AG04450 (cell line): ENCODE results near the gene ADAMTSL1. TPM values are rescaled to one million over a fixed set of nuclear protein-coding genes. Genes with fewer than 3 reads are reported as not detected.

Experiments used
- CTCF ChIA-PET: fragments of 300-600, 350-600 bp; formaldehyde crosslinking; extraction: SDS; loops from one replicate; lab custom pipeline; 2022; ENCODE audit warnings: antibody characterized with exemption, inconsistent platforms; lab: Charles Lee
- POLR2A ChIA-PET: fragments of 350-600 bp; formaldehyde crosslinking; extraction: SDS; loops from one replicate; lab custom pipeline; 2021; ENCODE audit warnings: antibody characterized with exemption, inconsistent platforms; lab: Yijun Ruan, JAX
- DNase-seq: peaks from one replicate; pipeline ENCODE4 v3.0.0-alpha.2; 2011; ENCODE audit warnings: low read depth, low spot score
- H3K27ac ChIP-seq: one replicate; pipeline ENCODE4 v1.5.1; 2012; ENCODE audit warnings: low read depth, low read length, control low read depth
- H3K27me3 ChIP-seq: one replicate; pipeline ENCODE4 v1.6.0; 2012; ENCODE audit warnings: low read length; ENCODE audit not compliant: control insufficient read depth, insufficient read depth
- H3K4me3 ChIP-seq: 2 replicates; pipeline ENCODE4 v1.5.1; 2011; ENCODE audit warnings: mild to moderate bottlenecking, low read depth, low read length, control low read depth
- H3K9me3 ChIP-seq: 2 replicates; pipeline ENCODE4 v1.5.1; 2012; ENCODE audit warnings: low read length; ENCODE audit not compliant: control insufficient read depth, insufficient read depth
- polyA plus RNA-seq: library from polyadenylated mRNA; depleted of rRNA; stranded (reverse); fragments of >200 nt; gene quantifications from 2 replicates; pipeline ENCODE4 v1.2.3, GENCODE V29; 2011
- TF ChIP-seq, protein P1 (sequence below): IDR thresholded peaks from 2 replicates; pipeline ENCODE4 v1.5.1; 2011; ENCODE audit warnings: low read depth, low read length, control low read depth, inconsistent platforms

The ADAMTSL1 gene
- polyA plus RNA-seq, 1 experiment, result 22.2 TPM

DNA sequence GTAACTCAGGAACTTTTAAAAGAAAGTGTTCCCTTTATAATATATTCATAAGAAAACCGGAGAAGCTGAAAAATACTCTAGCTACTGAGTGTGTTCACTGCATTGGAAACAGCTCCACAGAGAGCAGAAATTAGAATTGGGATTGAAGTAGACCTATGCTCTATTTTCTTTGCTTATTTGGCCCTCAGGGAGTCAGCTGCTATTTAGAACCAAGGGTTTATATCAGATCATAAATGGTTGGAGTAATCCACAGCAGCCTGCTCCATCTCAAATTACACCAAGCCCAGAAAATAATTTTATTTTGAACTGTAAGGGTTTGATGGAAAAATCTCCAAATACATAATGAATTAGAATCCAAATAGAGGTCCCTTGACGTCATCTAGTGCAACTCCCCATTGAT is 202.6 kb downstream of the ADAMTSL1 start:
- POLR2A ChIA-PET, result no interaction called here
- CTCF ChIA-PET, result no interaction called here
- Histone ChIP-seq H3K27ac (no peak overlapping the region), H3K27me3 (no peaks in the 10 kb centered on the region), H3K4me3 (no peak overlapping the region), H3K9me3 (no peaks in the 10 kb centered on the region)
- DNase-seq, result no peak
- TF ChIP-seq, protein P1, sequence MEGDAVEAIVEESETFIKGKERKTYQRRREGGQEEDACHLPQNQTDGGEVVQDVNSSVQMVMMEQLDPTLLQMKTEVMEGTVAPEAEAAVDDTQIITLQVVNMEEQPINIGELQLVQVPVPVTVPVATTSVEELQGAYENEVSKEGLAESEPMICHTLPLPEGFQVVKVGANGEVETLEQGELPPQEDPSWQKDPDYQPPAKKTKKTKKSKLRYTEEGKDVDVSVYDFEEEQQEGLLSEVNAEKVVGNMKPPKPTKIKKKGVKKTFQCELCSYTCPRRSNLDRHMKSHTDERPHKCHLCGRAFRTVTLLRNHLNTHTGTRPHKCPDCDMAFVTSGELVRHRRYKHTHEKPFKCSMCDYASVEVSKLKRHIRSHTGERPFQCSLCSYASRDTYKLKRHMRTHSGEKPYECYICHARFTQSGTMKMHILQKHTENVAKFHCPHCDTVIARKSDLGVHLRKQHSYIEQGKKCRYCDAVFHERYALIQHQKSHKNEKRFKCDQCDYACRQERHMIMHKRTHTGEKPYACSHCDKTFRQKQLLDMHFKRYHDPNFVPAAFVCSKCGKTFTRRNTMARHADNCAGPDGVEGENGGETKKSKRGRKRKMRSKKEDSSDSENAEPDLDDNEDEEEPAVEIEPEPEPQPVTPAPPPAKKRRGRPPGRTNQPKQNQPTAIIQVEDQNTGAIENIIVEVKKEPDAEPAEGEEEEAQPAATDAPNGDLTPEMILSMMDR, result no peak

DNA sequence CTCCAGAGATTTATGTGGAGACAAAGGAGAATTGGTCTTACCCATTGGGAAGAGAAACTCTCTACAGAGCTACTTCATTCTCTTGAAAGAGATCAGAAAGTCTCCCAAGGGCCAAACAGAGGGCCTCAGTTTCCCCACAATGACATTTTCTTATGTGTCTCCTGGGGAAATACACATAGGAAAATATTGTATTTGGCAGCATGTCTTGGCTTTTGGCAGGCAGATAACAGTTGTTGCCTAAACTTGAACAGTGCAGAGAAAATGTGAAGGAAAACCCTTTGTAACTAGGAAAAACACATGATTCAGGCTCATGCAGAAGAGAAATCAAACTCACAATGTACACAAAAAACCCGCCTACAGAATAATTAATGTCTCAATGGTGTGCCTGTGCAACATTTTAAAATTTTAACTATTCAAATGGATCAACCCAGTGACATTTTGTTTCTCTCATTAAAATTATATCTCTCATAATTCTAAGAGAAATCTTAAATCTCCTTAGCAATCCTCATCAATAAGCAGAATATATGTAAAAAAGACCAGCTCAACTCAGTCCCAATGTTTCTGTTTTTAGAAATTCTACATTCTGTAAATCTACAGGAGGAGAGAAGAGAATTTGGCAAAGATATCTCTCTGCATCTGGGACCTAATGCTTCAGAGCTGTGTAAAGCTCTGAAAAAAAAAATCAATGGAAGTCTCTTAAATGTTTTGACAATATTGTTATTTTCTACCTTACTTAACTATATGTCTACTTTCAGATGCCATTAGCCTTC is 205.1 kb downstream of the ADAMTSL1 start:
- Histone ChIP-seq H3K9me3 (no peaks in the 10 kb centered on the region), H3K4me3 (no peak overlapping the region), H3K27ac (no peak overlapping the region), H3K27me3 (no peaks in the 10 kb centered on the region)
- no peak for DNase-seq
- POLR2A ChIA-PET, result no interaction called here
- CTCF ChIA-PET, result no interaction called here
- TF ChIP-seq, protein P1, result no peak

DNA sequence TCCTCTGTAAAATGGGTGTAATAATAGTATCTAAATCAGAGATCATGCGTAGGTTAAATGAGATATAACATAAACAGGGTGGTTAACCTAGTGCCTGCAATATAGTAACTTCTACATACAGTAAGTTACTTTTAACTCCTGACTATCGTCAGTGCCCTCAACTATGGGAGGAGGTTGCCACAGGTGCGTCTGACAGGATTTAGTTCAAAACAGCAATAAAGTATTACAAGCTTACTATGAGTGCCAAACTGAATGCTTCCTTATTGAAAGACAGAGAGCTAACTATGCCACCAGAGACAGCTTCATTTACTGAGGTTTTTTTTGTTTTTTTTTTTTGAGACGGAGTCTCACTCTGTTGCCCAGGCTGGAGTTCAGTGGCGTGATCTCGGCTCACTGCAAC is 209.0 kb downstream of the ADAMTSL1 start:
- no peaks in the 10 kb centered on the region for H3K27me3 ChIP-seq
- DNase-seq, result no peak
- TF ChIP-seq, protein P1, result no peak
- no peak overlapping the region for H3K27ac ChIP-seq
- no peak overlapping the region for H3K4me3 ChIP-seq
- CTCF ChIA-PET, result interaction anchor here (0.7 kb wide), 1 partner anchor 11 kb away, joined by 3 read pairs; no protein-coding TSS in a partner anchor
- POLR2A ChIA-PET, result no interaction called here
- H3K9me3 ChIP-seq, result no peaks in the 10 kb centered on the region

DNA sequence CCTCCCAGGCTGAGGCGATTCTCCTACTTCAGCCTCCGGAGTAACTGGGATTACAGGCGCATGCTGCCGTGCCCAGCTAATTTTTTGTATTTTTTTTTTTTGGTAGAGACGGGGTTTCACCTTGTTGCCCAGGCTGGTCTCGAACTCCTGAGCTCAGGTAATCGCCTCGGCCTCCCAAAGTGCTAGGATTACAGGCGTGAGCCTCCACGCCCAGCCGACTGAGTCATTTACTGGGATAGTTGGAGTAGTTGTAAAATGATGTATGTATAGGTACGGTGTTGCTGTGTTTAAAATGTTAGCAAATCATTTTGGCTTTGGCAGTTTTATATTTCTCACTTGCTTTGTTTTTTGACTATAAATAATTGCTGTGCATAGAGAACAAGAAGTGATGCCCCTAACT is 209.4 kb downstream of the ADAMTSL1 start:
- ChIA-PET CTCF (interaction anchor here (0.6 to 0.7 kb wide), 2 partner anchors 11 to 19 kb away, joined by 3 read pairs; no protein-coding TSS in a partner anchor), POLR2A (no interaction called here)
- no peaks in the 10 kb centered on the region for H3K9me3 ChIP-seq
- no peak overlapping the region for H3K4me3 ChIP-seq
- H3K27me3 ChIP-seq, result no peaks in the 10 kb centered on the region
- TF ChIP-seq, protein P1, result no peak
- DNase-seq, result no peak
- no peak overlapping the region for H3K27ac ChIP-seq

DNA sequence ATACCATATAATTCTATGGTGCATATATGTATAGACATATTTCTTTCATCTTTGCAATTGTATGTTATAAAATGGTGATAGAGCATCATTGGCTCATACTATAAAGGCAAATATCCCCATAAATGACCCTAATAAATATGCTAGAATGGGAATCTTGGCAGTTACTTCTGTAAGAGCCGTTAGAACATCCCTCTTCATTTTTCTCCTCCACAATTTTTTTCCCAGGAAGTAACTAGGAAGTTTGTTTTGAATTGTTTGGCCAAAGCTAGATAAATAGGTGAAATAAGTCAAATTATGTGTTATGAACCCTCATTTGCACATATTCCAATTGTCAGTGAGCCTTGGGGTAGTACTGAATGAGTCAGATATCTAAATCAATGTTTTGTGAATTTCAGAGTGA is 209.9 kb downstream of the ADAMTSL1 start:
- H3K4me3 ChIP-seq, result no peak overlapping the region
- TF ChIP-seq, protein P1, result no peak
- CTCF ChIA-PET, result interaction anchor here (0.6 kb wide), 1 partner anchor 18 kb away, joined by 3 read pairs; no protein-coding TSS in a partner anchor
- no peak for DNase-seq
- no peaks in the 10 kb centered on the region for H3K9me3 ChIP-seq
- no peaks in the 10 kb centered on the region for H3K27me3 ChIP-seq
- POLR2A ChIA-PET, result no interaction called here
- no peak overlapping the region for H3K27ac ChIP-seq
